Activated B cell treated with CpG ODN at 0.5 μM for 24 hours (primary cell): ENCODE data around the gene KLHL15. TPM values are rescaled to one million over a fixed set of nuclear protein-coding genes. Genes with fewer than 3 reads are reported as not detected.

Source experiments
- ATAC-seq: fragments of 200-7000 bp; cut with Tn5 transposase; one replicate; pipeline ENCODE4 v1.10.0; 2021; ENCODE audit warnings: low read depth, mild to moderate bottlenecking, moderate library complexity
- CTCF ChIA-PET: fragments of 350-600 bp; sonication (Branson Sonifier 250); formaldehyde crosslinking; loops from one replicate; lab custom pipeline; 2021; ENCODE audit warnings: antibody characterized with exemption; lab: Charles Lee
- POLR2A ChIA-PET: fragments of 350-600 bp; sonication (Branson Sonifier 250); formaldehyde crosslinking; loops from one replicate; lab custom pipeline; 2021; ENCODE audit warnings: antibody characterized with exemption; lab: Charles Lee
- DNase-seq: peaks from one replicate; pipeline ENCODE4 v3.0.0; 2022
- H3K27ac Mint-ChIP-seq: one replicate; pipeline ENCODE4 v1.8.0; 2020; ENCODE audit warnings: mixed read lengths
- H3K27me3 Mint-ChIP-seq: one replicate; pipeline ENCODE4 v1.8.0; 2021; ENCODE audit warnings: mixed read lengths
- H3K36me3 Mint-ChIP-seq: one replicate; pipeline ENCODE4 v1.8.0; 2021; ENCODE audit warnings: low read depth, mixed read lengths
- H3K4me1 Mint-ChIP-seq: one replicate; pipeline ENCODE4 v1.8.0; 2021; ENCODE audit warnings: mixed read lengths
- H3K4me3 Mint-ChIP-seq: one replicate; pipeline ENCODE4 v1.8.0; 2020; ENCODE audit warnings: mild to moderate bottlenecking, mixed read lengths
- H3K9me3 Mint-ChIP-seq: one replicate; pipeline ENCODE4 v1.8.0; 2020; ENCODE audit warnings: mixed read lengths
- intact Hi-C: fragments of 100-400 bp; cut with micrococcal nuclease; formaldehyde crosslinking; loops from one replicate; pipeline ENCODE4 v1.15.1; 2024
- total RNA-seq: library from RNA; stranded (reverse); gene quantifications from 2 replicates; pipeline ENCODE4 v1.2.3, GENCODE V29; 2022
- TF ChIP-seq, protein P1 (sequence below): fragments of 200-600 bp; IDR thresholded peaks from one replicate; pipeline ENCODE4 v1.8.0; 2022; ENCODE audit warnings: antibody characterized with exemption, mild to moderate bottlenecking

KLHL15 gene
- total RNA-seq, 1 donor from 2014 or later: 8.1 TPM

GRCh38 chrX:23936180-23936579 is 90.8 kb downstream of the KLHL15 start:
- no peaks in the 10 kb centered on the region for H3K9me3 Mint-ChIP-seq
- ChIA-PET POLR2A (no interaction called here), CTCF (no interaction called here)
- H3K4me3 Mint-ChIP-seq: no peak overlapping the region
- DNase-seq: no peak
- H3K27ac Mint-ChIP-seq: no peak overlapping the region
- ATAC-seq: no peak
- H3K36me3 Mint-ChIP-seq: no peaks in the 10 kb centered on the region
- TF ChIP-seq, protein P1, sequence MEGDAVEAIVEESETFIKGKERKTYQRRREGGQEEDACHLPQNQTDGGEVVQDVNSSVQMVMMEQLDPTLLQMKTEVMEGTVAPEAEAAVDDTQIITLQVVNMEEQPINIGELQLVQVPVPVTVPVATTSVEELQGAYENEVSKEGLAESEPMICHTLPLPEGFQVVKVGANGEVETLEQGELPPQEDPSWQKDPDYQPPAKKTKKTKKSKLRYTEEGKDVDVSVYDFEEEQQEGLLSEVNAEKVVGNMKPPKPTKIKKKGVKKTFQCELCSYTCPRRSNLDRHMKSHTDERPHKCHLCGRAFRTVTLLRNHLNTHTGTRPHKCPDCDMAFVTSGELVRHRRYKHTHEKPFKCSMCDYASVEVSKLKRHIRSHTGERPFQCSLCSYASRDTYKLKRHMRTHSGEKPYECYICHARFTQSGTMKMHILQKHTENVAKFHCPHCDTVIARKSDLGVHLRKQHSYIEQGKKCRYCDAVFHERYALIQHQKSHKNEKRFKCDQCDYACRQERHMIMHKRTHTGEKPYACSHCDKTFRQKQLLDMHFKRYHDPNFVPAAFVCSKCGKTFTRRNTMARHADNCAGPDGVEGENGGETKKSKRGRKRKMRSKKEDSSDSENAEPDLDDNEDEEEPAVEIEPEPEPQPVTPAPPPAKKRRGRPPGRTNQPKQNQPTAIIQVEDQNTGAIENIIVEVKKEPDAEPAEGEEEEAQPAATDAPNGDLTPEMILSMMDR: no peak
- peaks cover 1% of the 10 kb centered on the region for H3K4me1 Mint-ChIP-seq
- intact Hi-C loops: no loop called here
- no peaks in the 10 kb centered on the region for H3K27me3 Mint-ChIP-seq

DNA sequence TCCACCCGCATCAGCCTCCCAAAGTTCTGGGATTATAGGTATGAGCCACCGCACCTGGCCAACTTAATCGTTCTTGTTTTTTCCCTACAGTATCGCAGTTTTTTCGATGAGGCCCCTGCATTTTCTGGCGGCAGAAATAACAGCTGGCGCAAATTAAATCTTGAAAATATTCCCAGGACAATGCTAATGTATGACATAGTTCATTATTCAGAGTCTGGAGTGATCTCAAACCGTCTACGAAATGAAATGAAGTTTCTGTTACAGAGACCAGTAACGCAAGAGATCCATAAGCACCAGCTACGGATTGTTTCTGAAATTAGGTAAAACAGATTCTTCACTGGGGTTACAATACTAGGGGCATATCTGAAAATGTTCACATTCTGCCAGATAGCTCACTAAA is 91.9 kb downstream of the KLHL15 start:
- Mint-ChIP-seq H3K4me3 (no peak overlapping the region), H3K9me3 (no peaks in the 10 kb centered on the region), H3K36me3 (no peaks in the 10 kb centered on the region), H3K4me1 (peaks cover 4% of the 10 kb centered on the region), H3K27ac (no peak overlapping the region), H3K27me3 (no peaks in the 10 kb centered on the region)
- ATAC-seq (no peak), DNase-seq (no peak)
- POLR2A ChIA-PET: no interaction called here
- TF ChIP-seq, protein P1: no peak
- CTCF ChIA-PET: no interaction called here
- intact Hi-C loops: no loop called here

Other genes with a start within 250 kb of the KLHL15 start
- 75.1 and 88.9 TPM in 2 replicates for gene SAT1, start 244.0 kb downstream of the KLHL15 start, total RNA-seq
- gene APOO, start 119.2 kb downstream of the KLHL15 start, total RNA-seq: 14.0 and 16.6 TPM in 2 replicates
- gene CXorf58, start 119.2 kb downstream of the KLHL15 start, total RNA-seq: not detected in 2 replicates
- gene EIF2S3, start 27.8 kb upstream of the KLHL15 start, total RNA-seq: 281 and 314 TPM in 2 replicates
- 55.4 and 67.0 TPM in 2 replicates for gene ZFX, start 122.5 kb upstream of the KLHL15 start, total RNA-seq